Measurements from ENCODE around the gene PRKD1.
"Not testable (repeated sequence)": the region's sequence is repeated elsewhere in the genome, so short reads cannot be mapped to it uniquely, and the experiment has no call there.

PRKD1 gene

DNA sequence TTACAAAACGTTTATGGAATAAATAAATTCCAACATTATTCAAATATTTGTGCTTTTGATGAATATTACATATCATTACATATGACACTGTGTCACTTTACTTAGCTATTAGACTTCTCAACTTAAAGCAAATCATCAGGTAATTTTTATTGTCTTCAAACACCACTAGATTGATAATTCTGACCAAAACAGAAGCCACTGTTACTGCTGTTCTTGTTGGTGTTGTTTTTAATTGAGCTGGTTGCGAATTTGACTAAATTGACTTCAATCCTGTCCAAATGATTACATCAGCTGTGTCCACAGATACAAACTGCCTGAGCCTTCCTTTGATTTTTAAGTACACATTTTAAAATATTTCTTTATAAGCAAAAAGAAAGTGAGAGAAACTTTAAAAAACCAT is 29.2 kb downstream of the PRKD1 start:
- no peak for DNase-seq

GRCh38 chr14:29897181-29897580 is 30.5 kb downstream of the PRKD1 start:
- no peak for DNase-seq

GRCh38 chr14:29896354-29896821 is 31.3 kb downstream of the PRKD1 start:
- no peak for DNase-seq

- no peak for DNase-seq
Measured at GRCh38 chr14:29895591-29896083, 32.0 kb downstream of the PRKD1 start.

- no peak for DNase-seq
Measured at GRCh38 chr14:29893989-29894388, 33.7 kb downstream of the PRKD1 start.

GRCh38 chr14:29892327-29892726 is 35.3 kb downstream of the PRKD1 start:
- DNase-seq = no peak

GRCh38 chr14:29885988-29886387 is 41.7 kb downstream of the PRKD1 start:
- no peak for DNase-seq

GRCh38 chr14:29868000-29868399 is 59.6 kb downstream of the PRKD1 start:
- DNase-seq = no peak

GRCh38 chr14:29865299-29865698 is 62.3 kb downstream of the PRKD1 start:
- DNase-seq = no peak

DNA sequence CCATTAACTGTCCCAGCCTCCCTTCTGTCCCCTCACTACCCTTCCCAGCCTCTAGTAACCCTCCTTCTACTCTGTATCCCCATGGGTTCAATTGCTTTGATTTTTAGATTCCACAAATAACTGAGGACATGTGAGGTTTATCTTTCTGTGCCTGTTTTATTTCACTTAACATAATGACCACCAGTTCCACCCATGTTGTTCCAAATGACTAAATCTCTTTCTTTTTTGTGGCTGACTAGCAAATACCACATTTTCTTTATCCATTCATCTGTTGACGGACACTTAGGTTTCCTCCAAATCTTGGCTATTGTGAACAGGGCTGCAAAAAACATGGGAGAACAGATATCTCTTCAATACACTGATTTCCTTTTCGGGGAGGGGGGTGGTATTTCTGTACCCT is 65.7 kb downstream of the PRKD1 start:
- DNase-seq = no peak

DNA sequence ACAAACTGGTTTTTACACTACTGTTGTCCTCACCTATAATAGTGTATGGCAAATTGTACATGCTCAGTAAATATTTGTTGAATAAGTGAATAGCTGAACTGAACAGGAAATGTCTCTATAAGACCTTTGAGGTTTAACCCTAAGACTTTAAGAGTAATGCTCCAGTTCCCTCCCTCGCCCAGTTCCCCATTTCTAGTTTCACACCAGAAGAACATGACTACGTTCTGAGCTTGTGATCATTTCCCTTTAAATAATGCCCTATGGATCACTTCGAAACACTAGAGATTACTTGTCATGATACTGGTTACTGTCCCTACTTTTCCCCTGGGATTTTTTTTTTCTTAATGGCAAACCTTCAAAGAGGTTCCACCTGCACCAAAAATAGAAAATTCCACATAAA is 69.3 kb downstream of the PRKD1 start:
- no peak for DNase-seq

DNA sequence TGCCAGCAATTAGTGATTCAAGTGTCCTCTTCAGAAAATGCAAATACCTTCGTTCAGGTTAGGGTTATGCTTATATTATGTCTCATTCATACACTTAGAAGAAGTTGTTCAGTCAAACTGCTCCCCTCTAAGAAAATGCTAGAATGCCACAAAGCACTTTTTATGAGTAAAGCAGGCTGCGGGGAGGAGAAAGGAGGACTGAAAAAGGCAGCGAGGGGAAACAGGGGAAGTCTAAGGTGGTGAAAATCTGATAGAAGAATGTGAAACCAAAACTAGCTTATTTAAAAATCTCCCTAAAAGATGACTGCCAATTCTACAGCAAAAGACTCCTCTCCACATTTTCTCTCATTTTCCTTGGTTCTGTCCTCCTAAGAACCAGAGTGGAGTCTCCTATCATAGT is 70.1 kb downstream of the PRKD1 start:
- DNase-seq = no peak

- no peak for DNase-seq
Measured at GRCh38 chr14:29856516-29856915, 71.1 kb downstream of the PRKD1 start.

DNA sequence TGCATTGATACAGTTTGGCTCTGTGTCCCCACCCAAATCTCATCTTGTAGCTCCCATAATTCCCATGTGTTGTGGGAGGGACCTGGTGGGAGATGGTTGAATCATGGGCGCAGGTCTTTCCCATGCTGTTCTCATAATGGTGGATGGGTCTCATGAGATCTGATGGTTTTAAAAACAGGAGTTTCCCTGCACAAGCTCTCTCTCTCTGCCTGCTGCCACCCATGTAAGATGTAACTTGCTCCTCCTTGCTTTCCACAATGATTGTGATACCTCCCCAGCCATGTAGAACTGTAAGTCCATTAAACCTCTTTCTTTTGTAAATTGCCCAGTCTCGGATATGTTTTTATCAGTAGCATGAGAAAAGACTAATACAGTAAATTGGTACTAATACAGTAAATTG is 74.0 kb downstream of the PRKD1 start:
- DNase-seq = not testable (repeated sequence)

GRCh38 chr14:29853272-29853671 is 74.4 kb downstream of the PRKD1 start:
- DNase-seq = no peak

DNA sequence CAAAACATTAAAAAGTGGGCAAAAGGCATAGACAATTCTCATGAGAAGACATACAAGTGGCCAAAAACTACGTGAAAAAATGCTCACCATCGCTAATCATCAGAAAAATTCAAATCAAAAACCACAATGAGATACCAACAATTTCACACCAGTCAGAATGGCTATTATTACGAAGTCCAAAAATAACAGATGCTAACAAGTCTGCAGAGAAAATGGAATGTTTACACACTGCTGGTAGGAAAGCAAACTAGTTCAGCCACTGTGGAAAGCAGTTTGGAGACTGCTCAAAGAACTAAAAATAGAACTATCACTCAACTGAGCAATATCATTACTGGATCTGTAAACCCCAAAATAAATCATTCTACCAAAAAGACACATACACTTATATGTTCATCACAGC is 76.2 kb downstream of the PRKD1 start:
- DNase-seq = no peak

- no peak for DNase-seq
Measured at GRCh38 chr14:29847056-29847380, 80.6 kb downstream of the PRKD1 start.

- no peak for DNase-seq
Measured at GRCh38 chr14:29846339-29847055, 81.2 kb downstream of the PRKD1 start.

DNA sequence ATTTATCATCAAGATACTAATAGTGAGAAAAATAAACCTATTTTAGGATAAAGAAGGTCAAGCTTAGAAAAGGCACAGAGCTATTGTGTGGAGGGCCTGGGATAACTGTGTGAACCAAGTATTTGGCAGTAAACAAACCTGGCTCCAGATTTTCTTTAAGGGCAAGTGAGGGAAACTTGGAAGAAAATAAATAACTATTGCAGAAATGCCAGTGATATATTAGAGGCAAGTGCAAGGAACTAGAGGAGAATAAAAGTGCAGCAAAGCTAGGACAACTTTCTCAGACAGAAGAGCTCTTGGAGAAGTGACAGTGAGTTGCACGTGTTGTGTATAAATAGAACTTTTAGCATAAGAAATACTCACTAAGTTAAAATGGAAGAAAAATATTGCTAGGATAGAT is 83.7 kb downstream of the PRKD1 start:
- DNase-seq = no peak

GRCh38 chr14:29842228-29842627 is 85.4 kb downstream of the PRKD1 start:
- DNase-seq = no peak

- DNase-seq = not testable (repeated sequence)
Measured at GRCh38 chr14:29840369-29840892, 87.2 kb downstream of the PRKD1 start.

DNA sequence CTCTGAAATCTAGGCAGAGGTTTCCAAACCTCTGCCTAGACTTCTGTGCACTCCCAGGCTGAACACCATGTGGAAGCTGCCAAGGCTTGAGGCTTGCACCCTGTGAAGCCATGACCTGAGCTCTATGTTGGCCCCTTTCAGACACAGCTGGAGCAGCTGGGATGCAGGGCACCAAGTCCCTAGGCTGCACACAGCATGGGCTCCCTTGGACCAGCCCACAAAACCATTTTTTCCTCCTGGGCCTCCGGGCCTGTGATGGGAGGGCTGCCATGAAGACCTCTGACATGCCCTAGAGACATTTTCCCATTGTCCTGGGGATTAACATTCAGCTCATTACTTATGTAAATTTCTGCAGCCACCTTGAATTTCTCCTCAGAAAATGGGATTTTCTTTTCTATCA is 88.0 kb downstream of the PRKD1 start:
- not testable (repeated sequence) for DNase-seq

DNA sequence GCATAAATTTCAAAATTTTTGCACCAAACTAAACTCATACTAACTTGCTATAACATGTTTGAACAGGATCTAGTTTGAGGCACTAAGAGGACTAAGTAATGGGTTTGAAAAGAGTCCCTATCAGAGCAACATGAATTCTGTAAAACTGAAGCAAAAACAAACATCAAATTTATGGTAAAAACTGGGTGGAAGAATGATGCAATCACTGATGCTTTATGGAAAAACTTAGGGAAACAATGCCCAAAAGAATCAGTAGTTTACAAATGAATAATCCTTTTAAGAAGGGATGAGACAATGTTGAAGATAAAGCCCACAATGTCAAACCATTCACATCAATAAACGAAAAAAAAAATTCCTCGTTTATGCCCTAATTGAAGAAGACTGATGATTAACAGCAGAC is 88.9 kb downstream of the PRKD1 start:
- no peak for DNase-seq

GRCh38 chr14:29836395-29836794 is 91.3 kb downstream of the PRKD1 start:
- no peak for DNase-seq

DNA sequence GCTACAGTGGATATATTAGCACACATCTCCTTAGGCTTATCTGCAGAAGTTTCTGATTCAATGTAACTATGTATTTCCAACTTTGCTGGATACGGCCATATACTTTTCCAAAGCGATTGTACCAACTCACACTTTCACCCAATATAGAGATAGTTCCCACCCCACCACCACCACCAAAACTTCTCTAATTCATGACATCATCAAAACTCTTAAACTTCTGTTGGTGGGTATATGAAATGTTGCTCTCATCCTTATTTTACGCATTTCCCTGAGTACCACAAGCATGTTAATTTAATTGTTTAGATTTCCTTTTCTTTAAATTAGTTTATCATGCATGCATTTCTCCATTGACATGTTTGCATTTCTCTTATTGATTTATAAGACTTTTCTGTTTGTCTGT is 95.6 kb downstream of the PRKD1 start:
- DNase-seq = no peak
